ENCODE measurements around the gene TULP4.

TULP4 gene

GRCh38 chr6:158270389-158271127 lies 41.7 kb upstream of the TULP4 start:
- TF ChIP-seq RARB (CRISPR knock-in tag; IDR thresholded peaks at IDR 0.05), result no peak
- TF ChIP-seq POU6F1 (CRISPR knock-in tag; IDR thresholded peaks at IDR 0.05; ENCODE audit: borderline replicate concordance, low read depth), result no peak
- no peak for TF ChIP-seq CSDC2 (CRISPR knock-in tag; IDR thresholded peaks at IDR 0.05)
- no peak for TF ChIP-seq SNAI2 (CRISPR knock-in tag; IDR thresholded peaks at IDR 0.05)
- no peak for TF ChIP-seq TSHZ2 (CRISPR knock-in tag; IDR thresholded peaks at IDR 0.05)
- no peak for TF ChIP-seq GLIS3 (CRISPR knock-in tag; IDR thresholded peaks at IDR 0.05)
- no peak for TF ChIP-seq ZFP3 (CRISPR knock-in tag; IDR thresholded peaks at IDR 0.05)
- TF ChIP-seq ZNF565 (CRISPR knock-in tag; conservative IDR thresholded peaks at IDR 0.05; ENCODE audit: low read depth), result no peak
- no peak for TF ChIP-seq PPARA (CRISPR knock-in tag; IDR thresholded peaks at IDR 0.05; ENCODE audit: borderline replicate concordance)
- ATAC-seq, result no peak

- TF ChIP-seq BACH2 (CRISPR knock-in tag; IDR thresholded peaks at IDR 0.05; ENCODE audit: borderline replicate concordance) (no peak), ZFP30 (CRISPR knock-in tag; IDR thresholded peaks at IDR 0.05) (no peak), CREB5 (CRISPR knock-in tag; IDR thresholded peaks at IDR 0.05; ENCODE audit: low read depth) (no peak), ESRRG (CRISPR knock-in tag; IDR thresholded peaks at IDR 0.05) (no peak), ZNF70 (CRISPR knock-in tag; IDR thresholded peaks at IDR 0.05) (no peak), CSDC2 (CRISPR knock-in tag; IDR thresholded peaks at IDR 0.05) (no peak), ZNF565 (CRISPR knock-in tag; conservative IDR thresholded peaks at IDR 0.05; ENCODE audit: low read depth) (no peak), TOX (CRISPR knock-in tag; IDR thresholded peaks at IDR 0.05; ENCODE audit: borderline replicate concordance) (no peak), ZNF8 (CRISPR knock-in tag; IDR thresholded peaks at IDR 0.05) (no peak), ISL1 (CRISPR knock-in tag; IDR thresholded peaks at IDR 0.05) (no peak), CSRNP3 (CRISPR knock-in tag; IDR thresholded peaks at IDR 0.05) (no peak), OSR1 (CRISPR knock-in tag; IDR thresholded peaks at IDR 0.05) (no peak), RARB (CRISPR knock-in tag; IDR thresholded peaks at IDR 0.05) (no peak), TSHZ2 (CRISPR knock-in tag; IDR thresholded peaks at IDR 0.05) (no peak)
- ATAC-seq, result no peak
These were observed 39.9 kb upstream of the TULP4 start for GRCh38 chr6:158272324-158272723.

- ATAC-seq, result no peak
- TF ChIP-seq ZC3H10 (CRISPR knock-in tag; IDR thresholded peaks at IDR 0.05) (no peak), TCF4 (CRISPR knock-in tag; IDR thresholded peaks at IDR 0.05; ENCODE audit: borderline replicate concordance) (no peak), GLIS3 (CRISPR knock-in tag; IDR thresholded peaks at IDR 0.05) (no peak), PATZ1 (CRISPR knock-in tag; IDR thresholded peaks at IDR 0.05; ENCODE audit: borderline replicate concordance) (no peak), SNAI2 (CRISPR knock-in tag; IDR thresholded peaks at IDR 0.05) (no peak), ZNF8 (CRISPR knock-in tag; IDR thresholded peaks at IDR 0.05) (no peak), ESRRG (CRISPR knock-in tag; IDR thresholded peaks at IDR 0.05) (no peak), ISL1 (CRISPR knock-in tag; IDR thresholded peaks at IDR 0.05) (no peak), ZNF70 (CRISPR knock-in tag; IDR thresholded peaks at IDR 0.05) (no peak), ZFP3 (CRISPR knock-in tag; IDR thresholded peaks at IDR 0.05) (no peak), RARB (CRISPR knock-in tag; IDR thresholded peaks at IDR 0.05) (no peak), BACH2 (CRISPR knock-in tag; IDR thresholded peaks at IDR 0.05; ENCODE audit: borderline replicate concordance) (no peak), ZFP30 (CRISPR knock-in tag; IDR thresholded peaks at IDR 0.05) (no peak)
These were observed 34.3 kb upstream of the TULP4 start for GRCh38 chr6:158278004-158278403.

All from SK-N-SH treated with all-trans-retinoic acid at 6 μM for 48 hours (cell line).